ENCODE measurements around the gene GZMB.

The GZMB gene

GRCh38 chr14:24639905-24640304 lies 5.9 kb upstream of the GZMB start:
- no peak overlapping the region for H3K27ac Mint-ChIP-seq
- no peak for DNase-seq

GRCh38 chr14:24639270-24639669 lies 5.3 kb upstream of the GZMB start:
- DNase-seq, result no peak
- Mint-ChIP-seq H3K36me3 (ENCODE audit: low read depth) (no peaks in the 10 kb centered on the region), H3K4me1 (no peaks in the 10 kb centered on the region), H3K9me3 (no peaks in the 10 kb centered on the region), H3K27ac (no peak overlapping the region), H3K4me3 (no peak overlapping the region), H3K27me3 (ENCODE audit: low read depth, poor library complexity) (peaks cover 4% of the 10 kb centered on the region)
- TF ChIP-seq CTCF (IDR thresholded peaks at IDR 0.05), result no peak

More at GRCh38 chr14:24639905-24640304, 5.9 kb upstream of the GZMB start:
- Mint-ChIP-seq H3K4me3 (no peak overlapping the region), H3K27me3 (ENCODE audit: low read depth, poor library complexity) (peaks cover 4% of the 10 kb centered on the region), H3K36me3 (ENCODE audit: low read depth) (no peaks in the 10 kb centered on the region), H3K4me1 (no peaks in the 10 kb centered on the region), H3K9me3 (no peaks in the 10 kb centered on the region)
- TF ChIP-seq CTCF (IDR thresholded peaks at IDR 0.05), result no peak

- Mint-ChIP-seq H3K4me3 (no peak overlapping the region), H3K4me1 (no peaks in the 10 kb centered on the region), H3K27me3 (ENCODE audit: low read depth, poor library complexity) (peaks cover 7% of the 10 kb centered on the region), H3K27ac (peak overlapping the region; percentile 39), H3K36me3 (ENCODE audit: low read depth) (no peaks in the 10 kb centered on the region), H3K9me3 (peaks cover 3% of the 10 kb centered on the region)
- no peak for TF ChIP-seq CTCF (IDR thresholded peaks at IDR 0.05)
- no peak for DNase-seq
These were observed 637 bp downstream of the GZMB start for GRCh38 chr14:24633353-24633752.

GRCh38 chr14:24632761-24633160 lies 1.2 kb downstream of the GZMB start:
- H3K9me3 Mint-ChIP-seq, result peaks cover 3% of the 10 kb centered on the region
- H3K27ac Mint-ChIP-seq, result no peak overlapping the region
- no peak for DNase-seq
- H3K4me3 Mint-ChIP-seq, result no peak overlapping the region
- no peaks in the 10 kb centered on the region for H3K4me1 Mint-ChIP-seq
- H3K36me3 Mint-ChIP-seq (ENCODE audit: low read depth), result no peaks in the 10 kb centered on the region
- no peak for TF ChIP-seq CTCF (IDR thresholded peaks at IDR 0.05)
- peaks cover 7% of the 10 kb centered on the region for H3K27me3 Mint-ChIP-seq (ENCODE audit: low read depth, poor library complexity)

- H3K9me3 Mint-ChIP-seq, result peaks cover 7% of the 10 kb centered on the region
- H3K4me1 Mint-ChIP-seq, result no peaks in the 10 kb centered on the region
- H3K27ac Mint-ChIP-seq, result no peak overlapping the region
- no peak for DNase-seq
- no peak overlapping the region for H3K4me3 Mint-ChIP-seq
- peaks cover 7% of the 10 kb centered on the region for H3K27me3 Mint-ChIP-seq (ENCODE audit: low read depth, poor library complexity)
- H3K36me3 Mint-ChIP-seq (ENCODE audit: low read depth), result no peaks in the 10 kb centered on the region
- TF ChIP-seq CTCF (IDR thresholded peaks at IDR 0.05), result no peak
These were observed 1.7 kb downstream of the GZMB start for GRCh38 chr14:24632336-24632735.

- H3K36me3 Mint-ChIP-seq (ENCODE audit: low read depth), result no peaks in the 10 kb centered on the region
- DNase-seq, result no peak
- H3K4me1 Mint-ChIP-seq, result no peaks in the 10 kb centered on the region
- no peak for TF ChIP-seq CTCF (IDR thresholded peaks at IDR 0.05)
- peaks cover 7% of the 10 kb centered on the region for H3K27me3 Mint-ChIP-seq (ENCODE audit: low read depth, poor library complexity)
- H3K9me3 Mint-ChIP-seq, result peaks cover 8% of the 10 kb centered on the region
- H3K27ac Mint-ChIP-seq, result no peak overlapping the region
- H3K4me3 Mint-ChIP-seq, result no peak overlapping the region
These were observed 2.1 kb downstream of the GZMB start for GRCh38 chr14:24631749-24632335.

Measured in nephron progenitor cell (in vitro differentiated cells).